Measurements from ENCODE around the gene BRD1. TPM values are rescaled to one million over a fixed set of nuclear protein-coding genes. Genes with fewer than 3 reads are reported as not detected.
A peak's percentile ranks its signal among the peaks of the same experiment; 100 is the strongest.

BRD1 gene
- total and polyA plus RNA-seq, 9 of the 15 experiments (the other 6 are each of a cell fraction or from before 2014, with no cell fraction given): 0.42 to 17.6 (median 5.5) TPM

GRCh38 chr22:49872347-49872746, 44.7 kb upstream of the BRD1 start (continued):
- TF ChIP-seq, protein P1, sequence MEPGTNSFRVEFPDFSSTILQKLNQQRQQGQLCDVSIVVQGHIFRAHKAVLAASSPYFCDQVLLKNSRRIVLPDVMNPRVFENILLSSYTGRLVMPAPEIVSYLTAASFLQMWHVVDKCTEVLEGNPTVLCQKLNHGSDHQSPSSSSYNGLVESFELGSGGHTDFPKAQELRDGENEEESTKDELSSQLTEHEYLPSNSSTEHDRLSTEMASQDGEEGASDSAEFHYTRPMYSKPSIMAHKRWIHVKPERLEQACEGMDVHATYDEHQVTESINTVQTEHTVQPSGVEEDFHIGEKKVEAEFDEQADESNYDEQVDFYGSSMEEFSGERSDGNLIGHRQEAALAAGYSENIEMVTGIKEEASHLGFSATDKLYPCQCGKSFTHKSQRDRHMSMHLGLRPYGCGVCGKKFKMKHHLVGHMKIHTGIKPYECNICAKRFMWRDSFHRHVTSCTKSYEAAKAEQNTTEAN (CRISPR knock-in tag; IDR thresholded peaks at IDR 0.05): no peak
- TF ChIP-seq NFRKB (IDR thresholded peaks at IDR 0.05; ENCODE audit: low read depth) (no peak), SMAD4 (CRISPR knock-in tag; conservative IDR thresholded peaks at IDR 0.05) (no peak), PTBP1 (IDR thresholded peaks at IDR 0.05; ENCODE audit: low read depth, low read length) (no peak), CTCF (IDR thresholded peaks at IDR 0.05 in 2 of 3, conservative IDR thresholded peaks at IDR 0.05 in 1 of 3; ENCODE audit: insufficient read depth in 2 of 3, low read depth in 1 of 3, low read length in 3 of 3) (no peak), RBM15 (IDR thresholded peaks at IDR 0.05; ENCODE audit: insufficient read depth, low read length) (no peak), ZNF280A (IDR thresholded peaks at IDR 0.05; ENCODE audit: low read depth, partially characterized antibody) (no peak), ZNF224 (CRISPR knock-in tag; IDR thresholded peaks at IDR 0.05) (no peak), MEIS2 (IDR thresholded peaks at IDR 0.05; ENCODE audit: partially characterized antibody) (peak; percentile 45), SIX5 (IDR thresholded peaks at IDR 0.05; ENCODE audit: borderline replicate concordance in 1 of 2, insufficient read depth in 1 of 2, low read depth in 1 of 2, low read length in 2 of 2) (no peak), ATF7 (IDR thresholded peaks at IDR 0.05) (no peak), DEAF1 (CRISPR knock-in tag; IDR thresholded peaks at IDR 0.05) (no peak), SOX6 (IDR thresholded peaks at IDR 0.05) (no peak), ERF (CRISPR knock-in tag; IDR thresholded peaks at IDR 0.05) (no peak), HDAC1 (IDR thresholded peaks at IDR 0.05) (0 out of 4 replicates have a peak, but pooled peaks of 1 of the 2 experiments have one; percentile 24), SRSF9 (IDR thresholded peaks at IDR 0.05; ENCODE audit: borderline replicate concordance, low read depth, low read length) (no peak), PATZ1 (CRISPR knock-in tag; IDR thresholded peaks at IDR 0.05; ENCODE audit: borderline replicate concordance) (no peak), JUN (IDR thresholded peaks at IDR 0.05; ENCODE audit: borderline replicate concordance, low read depth, low read length) (no peak), JUN (CRISPR knock-in tag; IDR thresholded peaks at IDR 0.05; ENCODE audit: borderline replicate concordance) (no peak), MAFG (tag; conservative IDR thresholded peaks at IDR 0.05) (peak; percentile 90)

Data from K562 (cell line).